HG03039 (cell line): ENCODE data around the gene RASGEF1C.
"Not testable (repeated sequence)": the region's sequence is repeated elsewhere in the genome, so short reads cannot be mapped to it uniquely, and the experiment has no call there.

ENCODE experiments used
- ATAC-seq: cut with Tn5 transposase; IDR thresholded peaks from one replicate; pipeline ENCODE4 v1.9.1; 2021; ENCODE audit warnings: mild to moderate bottlenecking, moderate library complexity; ENCODE audit not compliant: unreplicated experiment

RASGEF1C gene

DNA sequence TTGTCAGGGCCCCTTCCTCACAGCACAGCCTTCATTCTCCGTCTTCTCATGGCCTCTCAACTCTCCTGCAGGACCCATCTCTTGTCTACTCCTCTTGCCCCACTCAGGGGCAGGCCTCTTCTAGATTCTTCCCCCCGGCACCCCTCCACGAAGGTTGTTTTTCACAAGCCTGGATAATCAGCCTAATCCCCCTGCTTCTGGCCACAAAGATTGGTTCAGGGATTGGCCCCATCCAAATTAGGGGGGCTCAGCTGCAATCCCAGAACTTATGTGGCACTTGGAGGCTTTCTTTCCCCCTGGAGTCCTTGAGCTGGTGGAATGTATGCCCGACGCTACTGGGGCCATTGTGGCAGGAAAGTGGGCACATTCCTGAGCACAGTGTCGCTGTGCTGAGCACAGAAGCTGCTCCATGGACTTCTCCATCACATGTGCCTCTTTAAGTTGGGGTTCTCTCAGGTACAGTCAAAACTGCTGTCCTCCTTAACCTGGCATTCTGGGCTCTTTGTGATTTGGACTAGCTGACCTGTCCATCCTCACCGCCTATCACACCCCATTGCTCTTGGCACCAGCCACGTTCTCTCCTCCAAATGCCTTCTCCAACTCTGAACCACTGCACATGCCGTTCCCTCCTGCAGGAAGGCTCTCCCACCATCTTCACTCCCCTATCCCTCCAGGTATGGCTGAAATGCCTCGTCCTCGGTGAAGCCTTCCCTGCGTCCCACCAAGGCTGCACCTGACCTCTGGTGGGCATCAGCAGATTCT lies 70.6 kb downstream of the RASGEF1C start:
- no peak for ATAC-seq

DNA sequence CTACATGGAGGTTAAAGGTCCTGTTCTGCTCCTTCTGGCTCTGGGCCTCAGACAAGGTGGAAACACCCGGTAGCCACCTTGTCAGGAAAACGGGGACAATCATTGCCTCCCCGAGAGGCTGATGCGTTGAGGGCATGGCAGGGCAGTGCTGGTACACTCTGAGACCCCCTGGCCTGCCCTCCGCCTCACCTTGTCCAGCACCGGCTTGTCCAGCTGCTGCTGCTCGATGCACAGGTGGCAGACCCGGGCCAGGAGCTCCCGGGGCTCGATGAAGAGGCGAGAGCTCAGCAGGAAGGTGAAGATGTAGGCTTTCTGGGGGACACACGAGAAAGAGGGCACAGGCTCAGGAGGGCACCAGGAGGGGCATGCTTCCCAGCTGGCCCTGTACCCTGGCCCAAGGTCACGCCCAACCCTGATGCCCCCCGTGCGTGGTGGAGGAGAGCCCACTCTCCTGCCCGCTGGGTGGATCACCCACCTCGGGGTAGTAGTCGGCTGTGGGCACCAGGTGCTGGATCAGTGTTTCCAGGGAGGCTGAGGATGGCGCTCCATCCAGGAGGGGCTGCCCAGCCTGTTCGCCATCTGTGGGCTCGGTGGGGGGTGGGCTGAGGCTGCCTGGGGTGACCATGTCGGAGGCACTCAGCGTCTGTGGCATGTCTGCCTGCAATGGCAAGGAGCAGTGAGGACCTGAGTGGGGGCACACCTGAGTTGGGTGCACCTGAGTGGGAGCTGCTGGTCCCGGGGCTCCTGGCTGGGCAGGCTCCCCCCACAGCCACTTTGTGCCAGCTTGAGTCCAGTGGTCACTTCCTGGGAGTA lies 71.4 kb downstream of the RASGEF1C start:
- ATAC-seq: no peak

DNA sequence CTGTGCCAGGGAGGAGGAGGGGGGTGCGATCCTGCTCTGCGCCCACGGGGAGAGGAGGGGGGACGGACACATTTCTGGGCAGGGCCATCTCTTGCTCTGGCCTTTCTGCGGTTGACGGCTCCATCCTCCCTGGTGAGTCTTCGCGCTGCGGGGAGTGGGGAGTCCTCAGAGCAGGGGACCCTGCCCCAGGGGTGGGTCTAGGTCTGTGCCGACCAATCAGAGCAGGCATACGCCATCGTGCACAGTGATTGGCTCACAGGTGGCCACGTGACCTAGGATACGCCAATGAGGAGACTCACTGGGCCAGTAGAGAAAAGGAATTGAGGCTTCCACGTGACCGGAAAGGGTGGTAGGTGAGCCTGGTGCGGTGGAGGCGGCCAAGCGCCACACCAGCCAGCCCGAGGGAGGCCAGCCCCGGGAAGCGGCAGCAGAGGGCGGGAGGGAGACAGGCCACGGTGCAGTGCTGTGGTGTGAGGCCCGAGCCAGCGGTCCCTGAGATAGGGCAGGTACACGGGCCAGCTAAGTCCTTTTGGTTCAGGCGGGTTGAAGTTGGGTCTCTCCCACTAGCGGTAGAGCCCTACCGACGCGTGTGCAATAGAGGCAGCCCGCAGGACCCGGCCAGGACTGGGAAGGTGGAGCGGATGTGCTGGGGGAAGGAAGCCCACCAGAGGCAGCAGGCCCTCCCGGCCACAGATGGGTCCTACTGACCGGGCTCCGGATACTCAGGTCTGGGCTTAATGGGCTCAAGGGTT lies 72.2 kb downstream of the RASGEF1C start:
- no peak for ATAC-seq

DNA sequence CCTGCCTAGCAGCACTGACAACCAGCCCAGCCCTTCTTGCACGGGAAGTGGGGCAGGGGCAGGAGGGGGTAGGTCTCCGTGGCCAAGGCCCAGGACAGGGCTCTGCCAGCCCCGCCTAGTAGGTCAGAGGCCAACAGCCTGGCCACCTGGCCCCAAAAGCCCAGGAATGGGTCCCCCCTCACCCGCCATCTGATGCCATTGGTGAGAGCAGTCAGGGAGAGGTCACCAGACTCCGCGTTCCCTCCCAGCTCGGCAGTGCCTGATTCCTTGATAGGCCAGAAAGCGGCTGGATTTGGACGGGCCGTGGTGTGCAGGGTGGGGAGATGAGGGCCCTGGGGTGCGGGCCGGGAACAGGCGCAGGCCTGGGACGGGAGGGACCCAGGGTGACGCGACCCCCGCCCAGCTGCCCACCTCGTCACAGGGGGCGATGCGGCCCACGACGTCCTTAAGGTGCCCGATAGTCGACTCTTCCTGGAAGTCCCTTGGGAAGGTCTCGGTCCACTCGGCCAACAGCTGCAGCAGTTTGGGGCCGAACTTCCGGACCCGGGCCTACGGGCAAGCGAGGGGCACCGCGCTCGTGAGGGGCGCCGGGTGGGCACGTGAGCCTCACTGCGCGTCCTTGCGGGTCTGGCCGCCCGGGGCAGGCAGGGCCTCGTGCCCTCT lies 72.9 kb downstream of the RASGEF1C start:
- ATAC-seq: no peak

DNA sequence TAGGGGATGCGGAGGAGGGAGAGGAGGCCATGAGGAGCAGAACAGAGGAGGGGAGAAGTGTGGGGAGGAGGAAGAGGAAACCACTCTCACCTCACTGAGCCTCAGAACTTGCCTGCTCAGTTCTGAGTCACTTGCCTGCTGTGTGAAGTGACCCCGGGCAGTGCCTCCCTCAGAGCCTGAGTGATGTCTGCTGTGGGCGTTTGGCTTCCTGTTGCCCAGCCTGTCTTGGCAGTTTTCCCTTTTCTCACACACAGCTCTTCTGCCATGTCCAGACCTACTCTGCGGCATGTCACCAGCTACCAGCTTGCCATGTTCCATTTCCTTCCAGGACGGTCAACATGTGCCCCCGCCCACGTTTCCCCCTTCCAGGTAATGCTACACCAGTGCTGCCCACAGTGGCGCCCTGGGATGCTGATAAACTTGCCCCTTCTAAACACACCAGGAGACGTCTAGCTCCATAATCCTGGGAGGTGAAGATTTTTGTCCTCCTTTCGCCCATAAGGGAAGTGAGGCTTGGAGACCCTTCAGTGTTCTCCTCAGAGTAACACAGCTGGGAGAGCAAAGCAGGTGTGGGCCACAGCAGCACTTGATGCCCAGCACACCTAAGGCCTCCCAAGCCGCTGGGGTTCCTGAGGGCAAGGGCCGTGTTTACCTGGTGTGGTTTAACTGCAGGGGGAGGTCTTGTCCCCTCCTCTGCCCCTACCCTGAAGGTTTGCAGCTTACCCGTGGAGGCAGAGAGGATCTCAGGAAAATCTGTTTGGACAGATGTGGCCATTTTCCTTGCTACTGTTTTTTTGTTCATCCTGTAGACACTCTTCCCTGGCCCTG lies 73.7 kb downstream of the RASGEF1C start:
- no peak for ATAC-seq

DNA sequence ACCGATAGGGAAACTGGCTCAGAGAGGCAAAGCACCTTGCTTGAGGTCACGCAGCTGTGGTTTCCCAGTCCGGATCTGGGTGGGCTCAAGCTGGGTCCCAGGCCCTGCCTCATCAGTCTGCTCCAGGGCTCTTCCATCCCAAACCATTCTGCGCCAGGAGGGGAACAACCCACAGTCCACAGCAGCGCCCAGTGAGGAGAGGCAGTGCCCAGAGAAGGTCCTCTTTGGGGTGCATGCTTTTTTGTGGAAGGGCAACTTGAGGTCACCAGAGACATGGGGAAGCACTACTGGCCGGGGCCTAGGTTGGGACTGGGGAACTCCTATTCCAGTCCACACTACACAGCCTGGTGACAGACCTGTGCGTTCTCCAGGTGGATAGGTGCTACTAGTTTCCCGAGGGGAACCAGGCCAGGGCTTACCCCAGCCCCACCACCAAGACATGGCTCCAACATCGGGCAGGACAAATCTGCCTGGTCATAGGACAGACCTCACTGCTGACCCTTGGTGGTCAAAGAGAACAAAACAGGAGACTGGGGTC lies 75.0 kb downstream of the RASGEF1C start:
- ATAC-seq: no peak

DNA sequence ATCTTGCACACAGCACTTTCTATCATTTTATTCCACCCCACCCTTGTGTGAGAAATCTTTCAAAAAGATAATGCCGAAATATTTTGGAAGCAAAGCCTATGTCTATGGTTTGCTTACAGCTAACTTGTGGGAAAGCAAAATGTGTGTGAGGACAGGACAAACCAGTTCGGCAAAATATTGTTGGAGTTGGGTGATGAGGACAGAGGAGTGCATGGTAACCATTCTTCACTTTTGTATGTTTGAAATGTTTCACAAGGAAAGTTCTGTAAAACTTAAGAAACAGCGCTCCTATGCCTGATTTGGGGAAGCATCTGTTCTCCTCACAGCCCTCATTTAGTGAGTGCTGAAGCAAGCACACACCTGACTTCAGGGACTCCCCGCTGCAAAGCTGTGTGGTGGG lies 75.5 kb downstream of the RASGEF1C start:
- no peak for ATAC-seq

DNA sequence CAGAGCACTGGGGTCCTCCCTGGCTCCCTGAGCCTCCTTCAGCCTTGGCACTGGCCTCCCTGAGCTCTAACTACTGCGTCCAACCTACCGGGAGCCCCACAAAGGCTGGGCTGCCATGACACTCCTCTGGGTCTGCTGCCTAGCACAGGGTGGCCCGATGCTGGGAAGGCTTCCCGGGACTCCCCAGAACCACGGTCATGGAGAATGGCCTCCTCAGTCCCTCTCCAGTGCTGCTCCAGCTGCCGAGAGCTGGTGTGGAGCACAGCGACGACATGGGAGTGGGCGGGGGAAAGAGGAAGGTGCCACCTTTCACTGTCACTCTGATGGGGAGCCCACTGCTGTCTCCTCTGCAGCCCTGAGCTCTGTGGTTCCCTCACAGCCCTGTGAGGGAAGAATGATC lies 76.0 kb downstream of the RASGEF1C start:
- no peak for ATAC-seq

DNA sequence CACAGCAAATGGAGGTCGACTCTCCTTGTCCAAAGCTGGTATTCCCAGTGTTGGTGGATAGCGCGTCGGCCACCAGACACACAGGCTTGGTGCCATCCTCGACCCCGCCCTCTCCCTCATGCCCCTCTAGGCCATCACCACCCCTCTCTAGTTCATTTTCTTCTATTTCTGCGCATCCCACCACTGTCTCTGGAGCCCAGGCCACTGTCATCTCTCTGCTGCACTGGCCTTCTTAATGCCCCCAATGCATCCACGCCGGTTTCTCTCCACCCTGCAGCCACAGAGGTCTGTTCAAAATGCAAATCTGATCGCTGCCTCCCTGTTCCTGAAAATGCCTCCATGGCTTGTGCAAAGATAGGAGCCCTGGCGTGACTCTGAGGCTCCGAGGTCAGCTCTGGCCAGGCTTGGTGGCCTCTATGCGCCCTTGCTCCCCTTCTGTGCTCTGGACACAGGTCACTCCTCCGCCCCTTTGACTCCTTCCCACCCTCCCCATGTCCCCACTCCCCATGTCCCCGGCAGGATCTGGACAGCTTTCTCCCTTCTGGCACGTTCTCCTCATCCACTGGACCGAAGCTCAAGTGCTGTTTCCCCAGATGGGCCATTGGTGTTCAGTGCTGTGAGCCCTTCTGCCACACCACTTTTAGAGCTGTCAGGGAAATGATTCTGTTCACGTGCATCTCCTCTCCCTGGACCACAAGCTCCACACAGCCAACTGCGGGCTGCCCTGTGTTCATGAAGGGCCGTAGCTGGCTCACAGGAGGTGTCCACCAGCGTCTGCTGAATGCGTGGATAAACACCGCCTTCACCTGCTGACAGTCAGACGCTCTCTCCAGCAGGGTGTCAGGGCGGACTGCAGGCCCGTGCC lies 77.9 kb downstream of the RASGEF1C start:
- ATAC-seq: no peak

DNA sequence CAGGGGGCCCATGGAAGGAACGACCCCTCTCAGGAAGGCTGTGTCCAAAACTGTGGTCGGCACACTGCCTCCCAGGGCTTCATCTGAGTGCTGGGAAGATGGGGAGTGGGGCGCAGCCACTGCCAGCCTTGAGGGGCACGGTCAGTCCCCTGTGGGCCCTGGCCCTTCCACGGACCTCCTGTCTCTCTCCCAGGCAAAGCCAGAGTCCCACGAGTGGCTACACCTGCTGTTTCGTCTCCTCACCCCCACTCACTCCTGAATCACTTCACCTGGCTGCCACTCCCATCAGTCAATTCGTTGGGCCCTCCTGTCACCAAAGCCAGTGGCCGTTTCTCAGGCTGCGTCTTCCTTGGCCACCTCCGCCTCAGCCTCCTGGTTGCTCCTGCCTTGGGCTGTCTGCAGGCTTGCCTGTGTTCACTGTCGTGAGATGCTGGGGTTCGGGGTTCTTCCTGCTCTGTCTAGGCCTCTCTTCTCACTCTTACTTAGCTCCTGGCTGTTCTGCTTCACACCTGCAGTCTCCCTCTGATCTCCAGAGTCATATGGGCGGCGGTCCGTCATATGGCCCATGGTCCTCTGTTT lies 78.6 kb downstream of the RASGEF1C start:
- no peak for ATAC-seq

DNA sequence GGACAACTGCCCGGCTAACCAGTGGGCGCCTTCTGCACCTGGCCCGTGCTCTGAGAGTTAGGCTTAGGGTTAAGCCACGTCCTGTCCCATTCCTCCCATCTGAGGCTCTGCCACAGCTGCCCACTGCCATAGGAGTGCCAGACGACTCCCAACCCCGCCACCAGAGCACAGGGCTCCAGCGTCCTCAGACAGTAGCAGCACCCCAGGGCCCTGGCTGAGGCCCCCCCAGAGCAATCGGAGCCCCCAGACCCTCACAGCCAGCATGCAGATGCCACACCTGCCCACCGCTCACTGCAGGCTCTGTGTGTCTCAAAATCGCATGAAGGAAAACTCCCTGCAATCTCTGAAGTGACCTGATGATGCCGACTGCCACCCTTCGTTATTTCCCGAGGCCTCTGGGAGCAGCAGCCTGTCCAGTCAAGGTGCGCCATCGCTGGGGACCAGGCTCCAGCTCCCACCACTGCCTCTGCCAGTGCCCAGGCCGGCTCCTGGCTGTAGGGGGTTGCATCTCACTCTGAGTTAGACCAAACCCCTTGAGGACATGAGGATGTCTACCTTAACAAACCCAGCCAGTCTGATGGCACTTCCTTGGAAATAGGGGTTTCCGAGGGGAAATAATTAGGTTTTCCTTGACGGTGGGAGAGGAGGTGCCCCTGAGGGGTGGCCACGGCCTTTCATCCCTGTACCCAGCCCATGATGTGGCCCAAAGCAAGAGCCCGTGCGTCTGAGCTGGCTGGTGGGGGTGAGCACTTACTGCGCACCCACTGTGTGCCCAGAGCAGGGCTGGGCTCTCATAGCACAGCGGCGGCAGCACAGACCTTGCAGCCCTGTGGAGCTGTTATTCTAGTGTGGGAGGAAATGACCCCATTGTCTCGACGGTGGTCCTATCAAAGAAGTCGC lies 79.5 kb downstream of the RASGEF1C start:
- ATAC-seq: no peak

DNA sequence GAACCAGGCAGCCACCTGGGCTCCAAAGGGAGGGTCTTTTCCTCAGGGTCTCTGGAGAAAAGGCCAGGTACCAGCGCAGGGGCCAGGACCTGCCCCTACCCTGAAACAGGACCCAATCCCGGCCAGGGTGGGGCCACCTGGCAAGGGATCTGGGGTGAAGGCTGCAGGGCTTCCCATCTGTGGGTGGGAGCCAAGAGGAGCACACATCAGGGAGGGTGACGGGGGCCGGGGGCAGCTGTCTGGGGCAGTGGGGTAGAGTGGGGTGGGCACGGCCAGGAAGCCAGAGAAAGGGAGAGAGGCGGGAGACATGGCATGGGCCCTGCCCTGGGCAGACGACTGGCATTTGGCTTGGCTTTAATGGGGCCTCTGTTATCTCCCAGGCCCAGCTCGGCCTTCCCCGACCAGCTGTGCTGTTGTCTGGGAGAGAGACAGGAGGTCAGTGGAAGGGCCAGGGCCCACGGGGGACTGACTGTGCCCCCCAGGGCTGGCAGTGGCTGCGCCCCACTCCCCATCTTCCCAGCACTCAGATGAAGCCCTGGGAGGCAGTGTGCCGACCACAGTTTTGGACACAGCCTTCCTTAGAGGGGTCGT lies 80.2 kb downstream of the RASGEF1C start:
- ATAC-seq: no peak

DNA sequence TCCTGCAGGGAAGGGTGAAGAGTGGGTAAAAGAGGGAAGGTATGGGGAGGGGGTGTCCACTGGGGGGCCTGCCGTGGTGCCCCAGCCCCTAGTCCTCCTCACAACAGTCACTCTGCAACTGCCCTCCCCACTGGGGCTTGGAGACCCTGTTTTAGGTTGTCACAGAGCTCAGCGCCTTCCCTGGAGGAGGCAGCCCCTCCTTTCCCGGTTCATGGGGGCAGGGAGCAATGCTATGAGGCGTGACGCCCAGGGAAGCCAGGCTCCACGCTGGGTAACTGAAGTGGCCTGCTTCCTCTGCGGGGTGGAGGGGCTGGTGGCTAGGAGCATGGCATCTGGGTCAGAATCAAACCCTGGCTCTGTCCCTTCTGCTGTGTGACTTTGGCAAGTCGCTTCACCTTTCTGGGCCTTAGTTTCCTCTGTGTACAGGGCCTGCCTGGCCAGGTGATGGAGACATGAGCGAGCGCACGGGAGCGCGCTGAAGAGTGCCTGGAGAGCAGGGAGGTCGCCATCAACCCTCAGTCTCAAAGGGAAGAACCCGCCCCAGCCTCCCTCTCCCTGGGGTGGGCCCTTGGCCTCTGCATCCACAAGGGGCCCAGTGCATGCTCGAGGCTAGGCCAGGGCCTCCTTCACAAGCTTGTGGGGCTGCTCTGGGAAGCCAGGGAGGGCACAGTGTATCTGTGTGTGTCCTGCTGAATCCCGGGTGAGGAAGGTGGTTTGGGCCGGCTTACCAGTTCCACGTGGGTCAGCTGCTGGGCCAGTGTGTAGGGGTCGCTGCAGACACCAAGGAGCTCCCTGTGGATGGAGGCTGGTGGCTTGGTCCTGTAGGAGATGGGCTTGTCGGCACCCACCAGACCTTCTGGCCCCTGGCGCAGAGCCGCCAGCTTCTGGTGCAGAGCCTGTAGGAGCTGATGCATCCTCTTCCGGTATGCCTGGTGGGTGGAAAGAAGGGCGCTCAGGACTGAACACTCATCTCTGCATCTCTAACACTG lies 81.0 kb downstream of the RASGEF1C start:
- ATAC-seq: no peak

DNA sequence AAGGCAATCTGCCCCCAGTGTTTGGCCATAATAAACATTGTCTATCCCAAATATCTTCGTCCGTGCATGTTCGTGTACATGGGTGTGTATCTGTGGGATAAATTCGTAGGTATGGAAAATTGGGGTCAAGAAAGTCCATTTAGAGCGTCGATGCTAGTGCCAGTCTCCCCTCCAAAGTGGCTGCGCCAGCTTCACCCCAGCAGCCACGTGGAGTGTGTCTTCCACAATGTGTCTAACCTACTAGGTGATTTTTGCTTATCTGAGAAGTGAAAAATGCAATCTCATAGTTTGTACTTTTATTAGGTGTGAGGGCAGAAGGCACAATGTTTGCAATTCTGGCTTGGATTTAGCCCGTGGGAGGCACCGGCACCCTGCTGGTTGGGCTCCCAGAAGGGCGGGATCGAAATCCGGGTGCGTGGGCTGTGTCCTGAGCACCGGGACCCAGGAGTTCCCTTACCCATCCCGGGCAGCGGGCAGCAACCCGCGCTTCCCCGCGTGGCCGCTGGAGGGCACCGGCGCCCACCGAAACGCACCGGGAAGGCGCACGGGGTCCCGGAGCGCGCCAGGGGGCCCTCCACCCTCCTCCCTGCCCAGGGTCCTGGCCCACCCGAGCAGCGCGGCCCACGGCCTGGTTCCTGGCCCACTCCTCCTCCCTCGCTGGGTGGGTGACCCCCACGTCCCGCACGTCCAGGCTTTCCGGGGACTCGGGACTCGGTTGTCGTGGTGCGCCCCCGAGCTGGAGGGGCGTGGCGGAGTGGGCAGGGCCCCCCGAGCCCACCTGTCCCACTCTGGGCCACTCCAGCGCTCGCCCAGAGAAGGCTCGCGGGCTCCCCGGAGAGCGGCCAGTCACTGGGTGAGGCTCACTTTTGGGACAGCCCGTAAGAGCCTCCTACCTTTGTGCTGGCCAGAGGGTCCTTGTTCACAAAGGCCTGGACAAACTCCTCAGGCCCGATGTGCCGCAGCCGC lies 82.0 kb downstream of the RASGEF1C start:
- no peak for ATAC-seq

DNA sequence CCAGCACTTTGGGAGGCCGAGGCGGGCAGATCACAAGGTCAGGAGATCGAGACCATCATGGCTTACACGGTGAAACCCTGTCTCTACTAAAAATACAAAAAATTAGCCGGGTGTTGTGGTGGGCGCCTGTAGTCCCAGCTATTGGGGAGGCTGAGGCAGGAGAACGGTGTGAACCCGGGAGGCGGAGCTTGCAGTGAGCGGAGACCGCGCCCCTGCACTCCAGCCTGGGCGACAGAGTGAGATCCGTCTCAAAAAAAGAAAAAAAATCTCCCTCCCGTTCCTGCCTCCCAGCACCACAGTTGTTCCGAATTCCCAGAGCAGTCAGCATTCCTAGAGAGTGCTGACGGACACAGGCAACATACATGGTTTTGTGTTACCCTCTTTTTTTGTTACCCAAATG lies 82.9 kb downstream of the RASGEF1C start:
- ATAC-seq: not testable (repeated sequence)
